Right cardiac atrium (tissue), 5 donors: ENCODE measurements around the gene SLC22A1. TPM values are rescaled to one million over a fixed set of nuclear protein-coding genes. Genes with fewer than 3 reads are reported as not detected.
A peak's percentile ranks its signal among the peaks of the same experiment; 100 is the strongest.
"Not testable (repeated sequence)": the region's sequence is repeated elsewhere in the genome, so short reads cannot be mapped to it uniquely, and the experiment has no call there.

Experiments used
- ATAC-seq, 2 donors: fragments of 200-7000 bp; cut with Tn5 transposase; one replicate each; pipeline versions ENCODE4 v1.8.0 to v1.9.1; 2020; ENCODE audit warnings: moderate library complexity in 2 of 2, mild to moderate bottlenecking in 1 of 2
- DNase-seq, 3 donors: peaks; one replicate each; pipeline ENCODE4 v3.0.0-alpha.2; 2020
- H3K27ac ChIP-seq: one replicate; pipeline ENCODE4 v1.5.1; 2013; ENCODE audit warnings: mild to moderate bottlenecking, low read length, control low read depth, moderate library complexity
- H3K27me3 ChIP-seq: one replicate; pipeline ENCODE4 v1.6.1; 2013; ENCODE audit not compliant: control insufficient read depth, insufficient read depth
- H3K4me1 ChIP-seq: one replicate; pipeline ENCODE4 v1.6.1; 2013; ENCODE audit warnings: low read length; ENCODE audit not compliant: control insufficient read depth, insufficient read depth
- H3K4me3 ChIP-seq: one replicate; pipeline ENCODE4 v1.5.1; 2013; ENCODE audit warnings: low read length, control low read depth
- H3K9me3 ChIP-seq: one replicate; pipeline ENCODE4 v1.6.1; 2013; ENCODE audit warnings: low read length; ENCODE audit not compliant: control insufficient read depth
- WGBS: extraction: QIAGEN DNeasy Blood & Tissue Kit; methylation state at CpG from one replicate; pipeline ENCODE4 v1.1.7; 2013; 5-methylcytosine and 5-hydroxymethylcytosine counted together
- intact Hi-C, 4 donors: fragments of 100-400 bp; cut with DNase I; formaldehyde crosslinking; loops; one replicate each; pipeline versions ENCODE4 v1.11.0 to v1.14.0; 2022 to 2023
- polyA plus RNA-seq: library from polyadenylated mRNA; stranded (reverse); fragments of 200-250 nt; gene quantifications from one replicate; pipeline ENCODE4 v1.2.3, GENCODE V29; 2013
- total RNA-seq, 4 donors: library from RNA; stranded (reverse); fragmentation: NEBNext Ultra II Directional; extraction: Animal tissue kit (Norgen Biotek cat#: 25700); gene quantifications; one replicate each; pipeline ENCODE4 v1.2.1, GENCODE V29; 2021
- donor health status: healthy with polysubstance abuse.
- donor health status: DM: no; HTN: yes; CAD: no.
- donor health status: DM: no; HTN: no; CAD: no.
- donor health status: DM: no; HTN: yes; CAD: no; lungs with severe emphysema.
- donor health status: DM: yes; HTN: yes; CAD: no.

The SLC22A1 gene
- total and polyA plus RNA-seq, 5 donors, result 0.21 to 0.97 (median 0.45) TPM; not detected in 1

DNA sequence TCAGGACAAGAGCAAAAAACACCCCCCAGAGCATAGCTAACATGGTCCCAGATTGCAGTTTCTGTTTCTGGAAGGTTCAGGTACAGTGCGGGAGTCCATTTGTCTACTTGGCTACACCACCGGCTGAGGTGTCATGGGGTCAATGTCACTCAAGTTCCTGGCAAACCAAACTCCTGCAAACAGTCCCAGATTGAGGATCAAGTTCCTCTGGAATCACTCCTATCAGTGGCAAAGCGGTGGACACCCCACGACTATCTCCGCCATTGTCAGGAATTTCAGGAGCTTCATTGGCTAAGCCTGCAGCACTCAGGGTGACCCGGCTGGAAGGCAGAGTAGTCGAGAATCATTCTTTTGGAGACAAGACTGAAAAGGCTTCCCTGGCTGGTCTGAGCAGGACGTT, 41.8 kb downstream of the SLC22A1 start:
- Histone ChIP-seq H3K27me3 (no peaks in the 10 kb centered on the region), H3K4me3 (no peak overlapping the region), H3K4me1 (no peaks in the 10 kb centered on the region), H3K27ac (no peak overlapping the region), H3K9me3 (no peaks in the 10 kb centered on the region)
- WGBS, result 66% methylated on average over 8 of the region's 8 CpGs
- ATAC-seq (no peak), DNase-seq (no peak)
- intact Hi-C loops, result no loop called here

GRCh38 chr6:160163912-160164311, 42.3 kb downstream of the SLC22A1 start:
- DNase-seq (no peak), ATAC-seq (no peak)
- H3K27ac ChIP-seq, result no peak overlapping the region
- no peaks in the 10 kb centered on the region for H3K4me1 ChIP-seq
- H3K4me3 ChIP-seq, result no peak overlapping the region
- no peaks in the 10 kb centered on the region for H3K9me3 ChIP-seq
- WGBS, result 48% methylated on average over 7 of the region's 7 CpGs
- H3K27me3 ChIP-seq, result no peaks in the 10 kb centered on the region
- intact Hi-C loops, result no loop called here

- H3K4me3 ChIP-seq, H3K27ac ChIP-seq, ATAC-seq, H3K27me3 ChIP-seq, H3K4me1 ChIP-seq, intact Hi-C loops, DNase-seq, H3K9me3 ChIP-seq: not testable (repeated sequence)
- WGBS, result 88% methylated on average over 3 of the region's 3 CpGs
These were observed 44.3 kb downstream of the SLC22A1 start for GRCh38 chr6:160165928-160166327.

GRCh38 chr6:160167604-160168399, 46.2 kb downstream of the SLC22A1 start:
- H3K4me3 ChIP-seq, result no peak overlapping the region
- ATAC-seq (no peak), DNase-seq (no peak)
- H3K9me3 ChIP-seq, result no peaks in the 10 kb centered on the region
- H3K27ac ChIP-seq, result no peak overlapping the region
- H3K27me3 ChIP-seq, result no peaks in the 10 kb centered on the region
- WGBS, result 88% methylated on average over 7 of the region's 7 CpGs
- H3K4me1 ChIP-seq, result no peaks in the 10 kb centered on the region
- intact Hi-C loops, result no loop called here

DNA sequence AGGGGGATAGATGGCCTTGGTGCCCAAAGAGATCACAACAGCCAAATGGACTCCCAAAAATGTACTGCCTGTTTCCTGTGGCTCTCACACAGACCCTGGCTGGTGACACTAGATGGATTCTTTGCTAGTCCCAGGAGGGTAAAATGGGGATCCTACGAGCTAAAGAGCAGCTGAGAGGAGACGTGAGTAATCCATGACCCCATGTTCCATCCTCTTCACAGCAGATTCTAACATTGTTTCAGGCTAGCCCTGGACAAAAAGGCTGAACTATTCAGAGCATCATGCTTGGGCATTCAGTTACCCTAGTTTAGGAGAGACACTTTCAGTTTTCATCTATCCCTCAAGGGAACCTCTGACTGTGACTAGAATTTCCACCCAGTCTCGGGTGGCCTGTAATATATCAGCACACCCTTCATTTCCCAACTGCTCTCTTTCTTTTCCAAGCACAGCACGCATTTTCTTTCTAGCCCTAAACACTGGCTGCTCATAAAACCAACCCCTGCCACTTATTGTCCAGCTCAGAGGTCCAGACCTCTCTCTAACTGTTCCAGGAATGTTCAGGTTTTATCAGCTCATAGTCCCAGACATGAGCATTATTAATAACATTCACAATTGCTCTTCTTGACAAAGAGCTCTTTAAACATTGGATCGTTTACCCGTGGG, 48.5 kb downstream of the SLC22A1 start:
- DNase-seq, result no peak
- intact Hi-C loops, result no loop called here
- Histone ChIP-seq H3K27ac (no peak overlapping the region), H3K9me3 (no peaks in the 10 kb centered on the region), H3K4me1 (no peaks in the 10 kb centered on the region), H3K4me3 (no peak overlapping the region), H3K27me3 (no peaks in the 10 kb centered on the region)
- 39% methylated on average over 6 of the region's 6 CpGs for WGBS
- peak in 1 of 2 donors; percentile 11 for ATAC-seq

GRCh38 chr6:160172704-160173103, 51.1 kb downstream of the SLC22A1 start:
- Histone ChIP-seq H3K4me3 (no peak overlapping the region), H3K27me3 (no peaks in the 10 kb centered on the region), H3K9me3 (no peaks in the 10 kb centered on the region), H3K27ac (no peak overlapping the region), H3K4me1 (no peaks in the 10 kb centered on the region)
- intact Hi-C loops, result no loop called here
- DNase-seq (no peak), ATAC-seq (no peak)
- WGBS, result 87% methylated on average over 5 of the region's 5 CpGs

DNA sequence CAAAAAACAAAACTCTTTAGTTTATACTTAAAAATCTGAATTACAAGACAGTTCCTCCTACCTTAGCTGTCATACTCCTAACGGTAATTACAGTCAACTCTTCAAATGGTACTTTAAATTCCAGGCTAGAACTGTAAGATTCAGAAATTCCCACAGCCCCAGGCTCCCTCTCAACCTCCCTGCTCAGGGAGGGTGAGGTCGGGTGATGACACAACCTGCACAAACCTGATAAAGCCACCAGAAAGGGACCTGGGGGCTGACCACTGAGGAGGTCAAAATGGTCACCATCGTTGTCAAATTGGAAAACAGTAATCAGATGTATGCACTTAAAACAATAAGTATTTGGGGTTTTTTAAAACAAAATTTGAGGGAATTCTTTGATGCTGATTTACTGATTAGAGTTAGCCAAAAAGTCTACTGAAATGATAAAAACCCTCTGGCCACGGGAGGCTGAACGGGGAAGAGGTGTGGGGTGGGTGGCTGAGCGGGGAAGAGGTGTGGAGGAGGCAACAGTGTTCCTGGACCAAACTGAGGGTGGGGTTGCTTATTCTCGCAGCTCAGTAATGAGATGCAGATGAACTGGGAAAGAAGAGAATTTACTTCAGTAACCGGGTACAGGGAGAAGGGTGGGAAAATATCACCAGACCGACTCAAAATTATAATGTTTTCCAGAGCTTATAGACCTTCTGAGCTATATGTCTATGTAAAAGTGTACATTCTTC, 52.4 kb downstream of the SLC22A1 start:
- DNase-seq (no peak), ATAC-seq (no peak)
- no peak overlapping the region for H3K4me3 ChIP-seq
- no peaks in the 10 kb centered on the region for H3K9me3 ChIP-seq
- H3K27me3 ChIP-seq, result no peaks in the 10 kb centered on the region
- 70% methylated on average over 9 of the region's 9 CpGs for WGBS
- H3K27ac ChIP-seq, result no peak overlapping the region
- intact Hi-C loops, result no loop called here
- no peaks in the 10 kb centered on the region for H3K4me1 ChIP-seq

DNA sequence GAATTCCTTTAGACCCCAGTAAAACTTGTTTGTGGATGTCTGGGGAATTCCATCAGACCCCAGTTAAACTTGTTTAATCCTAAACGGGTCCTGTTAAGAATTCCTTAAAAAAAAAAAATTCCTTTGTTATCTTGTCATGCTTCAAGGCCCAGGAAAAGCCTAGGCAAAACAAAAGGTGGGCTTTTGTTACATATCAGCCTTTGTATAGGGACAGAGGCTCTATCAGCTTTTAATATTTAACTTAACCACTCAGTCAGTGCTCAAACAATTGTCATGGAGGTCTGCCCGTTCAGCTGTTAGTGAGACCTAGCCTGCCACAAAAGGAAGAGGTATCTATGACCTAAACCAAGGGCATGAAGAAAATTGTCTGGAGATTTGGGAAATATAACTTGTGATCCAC, 53.1 kb downstream of the SLC22A1 start:
- ATAC-seq, result no peak
- Histone ChIP-seq H3K27me3 (no peaks in the 10 kb centered on the region), H3K9me3 (no peaks in the 10 kb centered on the region), H3K4me3 (no peak overlapping the region), H3K4me1 (no peaks in the 10 kb centered on the region), H3K27ac (no peak overlapping the region)
- WGBS, result 53% methylated on average over 2 of the region's 2 CpGs
- DNase-seq, result no peak
- intact Hi-C loops, result no loop called here

DNA sequence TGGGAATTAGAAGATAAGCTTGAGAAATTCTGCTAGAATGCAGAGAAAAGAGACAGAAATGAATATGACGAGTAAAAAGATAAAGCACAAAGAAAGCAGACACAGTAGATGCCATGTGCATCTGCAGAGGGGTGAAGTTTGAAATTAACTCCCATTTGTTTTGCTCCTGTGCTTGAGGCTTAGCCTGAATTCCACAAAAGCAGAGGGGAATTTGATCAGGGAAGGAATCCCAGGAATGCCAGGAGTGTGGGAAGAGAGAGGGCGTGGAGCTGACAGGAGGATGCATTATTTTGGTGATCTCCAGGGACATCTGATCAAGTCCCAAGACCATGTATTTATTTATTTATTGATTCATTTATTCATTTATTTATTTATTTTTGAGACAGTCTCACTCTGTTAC, 55.6 kb downstream of the SLC22A1 start:
- Histone ChIP-seq H3K27me3 (no peaks in the 10 kb centered on the region), H3K27ac (no peak overlapping the region), H3K9me3 (no peaks in the 10 kb centered on the region), H3K4me3 (no peak overlapping the region), H3K4me1 (no peaks in the 10 kb centered on the region)
- DNase-seq (no peak), ATAC-seq (no peak)
- WGBS, result 30% methylated on average over 2 of the region's 2 CpGs
- intact Hi-C loops, result no loop called here

DNA sequence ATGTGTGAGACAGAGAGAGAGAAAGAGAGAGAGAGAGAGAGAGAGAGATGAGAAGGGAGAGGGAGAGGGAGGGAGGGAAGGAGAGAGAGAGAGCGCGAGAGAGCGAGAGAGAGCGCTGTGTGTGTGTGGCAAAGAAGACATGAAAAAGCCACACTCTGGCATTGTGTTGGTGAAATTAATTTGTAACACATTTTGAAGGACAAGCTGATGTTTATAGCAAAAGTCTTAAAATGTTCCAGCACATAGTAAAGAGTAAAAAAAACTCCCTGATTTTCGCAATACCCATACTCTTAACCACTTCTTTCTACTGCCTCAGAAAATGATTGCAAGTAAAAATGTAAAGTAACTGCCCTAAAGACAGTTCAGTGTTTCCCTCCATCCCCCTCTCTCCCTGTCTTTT, 56.7 kb downstream of the SLC22A1 start:
- DNase-seq, result no peak
- no peak for ATAC-seq
- no peaks in the 10 kb centered on the region for H3K4me1 ChIP-seq
- no peaks in the 10 kb centered on the region for H3K27me3 ChIP-seq
- no peaks in the 10 kb centered on the region for H3K9me3 ChIP-seq
- 79% methylated on average over 5 of the region's 5 CpGs for WGBS
- intact Hi-C loops, result no loop called here
- H3K27ac ChIP-seq, result no peak overlapping the region
- no peak overlapping the region for H3K4me3 ChIP-seq

DNA sequence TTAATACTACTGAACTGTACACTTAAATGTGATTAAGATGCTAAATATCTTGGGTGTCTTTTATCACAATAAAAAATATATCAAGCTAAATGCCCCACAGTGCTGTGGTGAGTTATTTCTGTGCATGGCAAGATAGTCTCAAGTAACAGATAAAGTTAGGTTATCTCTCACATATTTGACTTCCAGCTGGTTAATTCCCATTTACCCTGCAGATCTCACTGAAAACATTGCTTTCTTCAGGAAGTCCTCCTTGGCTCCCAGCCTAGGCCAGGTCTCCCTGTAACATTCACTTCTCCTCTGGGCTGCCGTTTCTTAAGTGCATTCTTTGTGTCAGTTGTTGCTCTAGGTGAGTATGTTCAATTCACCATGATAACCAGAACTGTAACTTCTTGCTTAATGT, 59.1 kb downstream of the SLC22A1 start:
- H3K9me3 ChIP-seq, result no peaks in the 10 kb centered on the region
- H3K27me3 ChIP-seq, result no peaks in the 10 kb centered on the region
- DNase-seq (no peak), ATAC-seq (no peak)
- H3K4me1 ChIP-seq, result no peaks in the 10 kb centered on the region
- no peak overlapping the region for H3K4me3 ChIP-seq
- WGBS, result 26% methylated on average over 1 of the region's 1 CpG
- intact Hi-C loops, result no loop called here
- no peak overlapping the region for H3K27ac ChIP-seq
